DND-41 (cell line): ENCODE data around the gene TEX51.

Experiments used
- ATAC-seq: fragments of 200-7000 bp; cut with Tn5 transposase; 3 replicates; pipeline ENCODE4 v1.9.1; 2021; ENCODE audit warnings: low read depth; ENCODE audit not compliant: insufficient read depth
- DNase-seq: peaks from one replicate; pipeline ENCODE4 v3.0.0-alpha.2; 2020
- H2AFZ ChIP-seq: 2 replicates; pipeline ENCODE4 v1.6.0; 2012; ENCODE audit warnings: low read depth, low read length
- H3K27ac ChIP-seq: 2 replicates; pipeline ENCODE4 v1.5.1; 2012; ENCODE audit warnings: low read length, inconsistent platforms
- H3K27me3 ChIP-seq: fragments of 200-600 bp; sonication (generic); 2 replicates; pipeline ENCODE4 v1.6.0; 2012; ENCODE audit warnings: low read length, mild to moderate bottlenecking, inconsistent platforms; ENCODE audit not compliant: insufficient read depth, poor library complexity
- H3K36me3 ChIP-seq: 2 replicates; pipeline ENCODE4 v1.5.1; 2012; ENCODE audit warnings: low read length, inconsistent platforms; ENCODE audit not compliant: insufficient read depth
- H3K4me1 ChIP-seq: 2 replicates; pipeline ENCODE4 v1.5.1; 2012; ENCODE audit warnings: mild to moderate bottlenecking, low read length; ENCODE audit not compliant: insufficient read depth
- H3K4me2 ChIP-seq: 2 replicates; pipeline ENCODE4 v1.6.0; 2012; ENCODE audit warnings: mild to moderate bottlenecking, moderate library complexity, low read length, inconsistent platforms; ENCODE audit not compliant: insufficient read depth
- H3K4me3 ChIP-seq, 2 experiments: fragments of 200-600 bp in 1 of 2; shearing (Covaris generic) in 1 of 2; 2 replicates each; pipeline ENCODE4 v1.5.1; 2012 to 2016; ENCODE audit warnings: inconsistent platforms in 2 of 2, low read length in 2 of 2, mild to moderate bottlenecking in 2 of 2, low read depth in 1 of 2, moderate library complexity in 1 of 2
- H3K79me2 ChIP-seq: 2 replicates; pipeline ENCODE4 v1.6.0; 2012; ENCODE audit warnings: low read length, inconsistent platforms; ENCODE audit not compliant: insufficient read depth
- H3K9ac ChIP-seq: 2 replicates; pipeline ENCODE4 v1.6.0; 2012; ENCODE audit warnings: low read depth, mild to moderate bottlenecking, inconsistent platforms, low read length, moderate library complexity
- H3K9me3 ChIP-seq: 2 replicates; pipeline ENCODE4 v1.5.1; 2012; ENCODE audit warnings: low read length, moderate library complexity, mild to moderate bottlenecking, inconsistent platforms; ENCODE audit not compliant: insufficient read depth, severe bottlenecking
- H4K20me1 ChIP-seq: 2 replicates; pipeline ENCODE4 v1.6.0; 2012; ENCODE audit warnings: low read length; ENCODE audit not compliant: insufficient read depth
- CTCF ChIP-seq: IDR thresholded peaks from 2 replicates; pipeline ENCODE4 v1.5.1; 2012; ENCODE audit warnings: borderline replicate concordance, low read length, moderate library complexity, mild to moderate bottlenecking; ENCODE audit not compliant: poor library complexity, severe bottlenecking; ENCODE audit errors: extremely low read depth
- EZH2 ChIP-seq: IDR thresholded peaks from 3 replicates; pipeline ENCODE4 v1.6.1; 2012; ENCODE audit warnings: borderline replicate concordance, low read depth, mild to moderate bottlenecking, moderate library complexity, low read length, inconsistent platforms; ENCODE audit not compliant: severe bottlenecking

Gene TEX51

DNA sequence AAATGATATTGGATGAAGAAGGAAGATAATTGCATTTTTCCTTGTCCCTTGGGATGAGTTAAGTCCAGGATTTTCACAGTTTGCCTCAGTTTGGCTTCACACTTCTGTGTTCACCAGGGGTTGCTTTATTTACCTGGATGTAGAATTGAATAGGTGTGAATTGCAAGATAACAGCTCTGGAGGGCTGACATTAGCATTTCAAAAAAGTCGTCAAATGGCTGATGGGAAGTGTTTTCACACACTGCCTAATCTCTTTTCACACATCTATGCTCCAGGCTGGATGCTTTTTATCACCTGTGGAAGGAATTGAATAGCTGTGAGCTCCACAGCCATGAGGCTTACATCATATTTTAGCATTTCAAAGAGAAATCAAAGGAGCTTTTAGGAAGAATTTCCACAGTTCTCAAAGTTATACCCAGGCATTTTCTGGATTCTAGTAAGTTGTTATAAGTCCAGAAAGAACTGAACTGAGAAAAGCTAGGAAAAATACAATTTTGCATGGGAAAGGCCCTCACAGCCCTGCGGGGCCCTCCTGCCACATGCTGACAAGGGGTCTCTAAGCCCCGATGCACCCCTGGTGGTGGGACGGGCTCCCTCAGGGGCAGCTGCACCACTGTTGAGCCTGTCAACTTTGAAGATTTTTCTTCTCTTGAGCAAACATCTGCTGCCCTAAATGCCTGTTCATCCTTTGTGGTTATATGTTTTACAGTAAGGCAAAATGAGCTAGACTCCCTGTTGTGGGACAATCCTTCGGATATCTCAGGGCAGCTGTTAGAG is 43.9 kb downstream of the TEX51 start:
- Histone ChIP-seq H3K4me3 (no peak overlapping the region), H3K27ac (no peak overlapping the region), H3K4me1 (no peaks in the 10 kb centered on the region), H3K27me3 (no peaks in the 10 kb centered on the region), H2AFZ (no peak overlapping the region), H3K79me2 (no peaks in the 10 kb centered on the region), H3K4me2 (no peak overlapping the region), H3K36me3 (no peaks in the 10 kb centered on the region), H4K20me1 (no peaks in the 10 kb centered on the region), H3K9ac (no peak overlapping the region), H3K9me3 (no peaks in the 10 kb centered on the region)
- ATAC-seq (no peak), DNase-seq (no peak)
- no peak for TF ChIP-seq CTCF
- TF ChIP-seq EZH2: no peak

GRCh38 chr2:126943612-126944348 is 45.1 kb downstream of the TEX51 start:
- Histone ChIP-seq H3K9ac (no peak overlapping the region), H3K9me3 (no peaks in the 10 kb centered on the region), H3K4me3 (no peak overlapping the region), H3K4me1 (no peaks in the 10 kb centered on the region), H3K36me3 (no peaks in the 10 kb centered on the region), H3K79me2 (no peaks in the 10 kb centered on the region), H3K27ac (no peak overlapping the region), H3K4me2 (no peak overlapping the region), H3K27me3 (no peaks in the 10 kb centered on the region), H4K20me1 (no peaks in the 10 kb centered on the region), H2AFZ (no peak overlapping the region)
- TF ChIP-seq CTCF (no peak), EZH2 (no peak)
- ATAC-seq (no peak), DNase-seq (no peak)

GRCh38 chr2:126945118-126945517 is 46.4 kb downstream of the TEX51 start:
- Histone ChIP-seq H3K4me1 (no peaks in the 10 kb centered on the region), H2AFZ (no peak overlapping the region), H3K4me2 (no peak overlapping the region), H3K9me3 (no peaks in the 10 kb centered on the region), H4K20me1 (no peaks in the 10 kb centered on the region), H3K27me3 (no peaks in the 10 kb centered on the region), H3K9ac (no peak overlapping the region), H3K36me3 (no peaks in the 10 kb centered on the region), H3K27ac (no peak overlapping the region), H3K4me3 (no peak overlapping the region), H3K79me2 (no peaks in the 10 kb centered on the region)
- TF ChIP-seq CTCF (no peak), EZH2 (no peak)
- ATAC-seq: no peak
- no peak for DNase-seq
